Fibroblast of lung (primary cell): Measurements from ENCODE around the gene TMEM183A. TPM values are rescaled to one million over a fixed set of nuclear protein-coding genes. Genes with fewer than 3 reads are reported as not detected.
A peak's percentile ranks its signal among the peaks of the same experiment; 100 is the strongest.

Experiments used
- DNase-seq, 2 donors: peaks; one replicate each; pipeline versions ENCODE4 v3.0.0 to v3.0.0-alpha.2; 2010; ENCODE audit warnings: low read depth in 2 of 2
- H2AFZ ChIP-seq: 2 replicates; pipeline ENCODE4 v1.5.1; 2012; ENCODE audit warnings: low read length, control low read depth, inconsistent platforms
- H3K27ac ChIP-seq: 2 replicates; pipeline ENCODE4 v1.5.1; 2011; ENCODE audit warnings: low read length, control low read depth; ENCODE audit not compliant: insufficient read depth
- H3K27me3 ChIP-seq: 2 replicates; pipeline ENCODE4 v1.5.1; 2011; ENCODE audit warnings: mild to moderate bottlenecking, low read length; ENCODE audit not compliant: control insufficient read depth, insufficient read depth
- H3K36me3 ChIP-seq: 2 replicates; pipeline ENCODE4 v1.5.1; 2011; ENCODE audit warnings: low read length; ENCODE audit not compliant: control insufficient read depth, insufficient read depth
- H3K4me1 ChIP-seq: 2 replicates; pipeline ENCODE4 v1.5.1; 2011; ENCODE audit warnings: low read length; ENCODE audit not compliant: control insufficient read depth, insufficient read depth; ENCODE audit errors: extremely low read depth
- H3K4me2 ChIP-seq: 2 replicates; pipeline ENCODE4 v1.5.1; 2011; ENCODE audit warnings: low read length, control low read depth; ENCODE audit not compliant: insufficient read depth; ENCODE audit errors: extremely low read depth
- H3K4me3 ChIP-seq, 4 experiments: fragments of 200-600 bp in 1 of 4; sonication (generic) in 1 of 4; replicated peaks in 1 of 4; 2 replicates each; pipeline ENCODE4 v1.5.1; 2011 to 2016; ENCODE audit warnings: low read length in 4 of 4, low read depth in 3 of 4, mild to moderate bottlenecking in 3 of 4, control low read depth in 2 of 4, inconsistent platforms in 1 of 4, mixed read lengths in 1 of 4; ENCODE audit not compliant: insufficient read depth in 1 of 4; ENCODE audit errors: control extremely low read depth in 1 of 4
- H3K79me2 ChIP-seq: 2 replicates; pipeline ENCODE4 v1.5.1; 2012; ENCODE audit warnings: mild to moderate bottlenecking, low read length, inconsistent platforms; ENCODE audit not compliant: control insufficient read depth, insufficient read depth
- H3K9ac ChIP-seq: 2 replicates; pipeline ENCODE4 v1.5.1; 2011; ENCODE audit warnings: mild to moderate bottlenecking, low read length, control low read depth; ENCODE audit not compliant: insufficient read depth
- H3K9me3 ChIP-seq: 2 replicates; pipeline ENCODE4 v1.5.1; 2012; ENCODE audit warnings: low read depth, low read length; ENCODE audit not compliant: control insufficient read depth, insufficient read depth
- H4K20me1 ChIP-seq: 2 replicates; pipeline ENCODE4 v1.5.1; 2011; ENCODE audit warnings: low read length; ENCODE audit not compliant: control insufficient read depth, insufficient read depth; ENCODE audit errors: extremely low read depth
- CTCF ChIP-seq, 2 donors: IDR thresholded peaks in 1 of 2; conservative IDR thresholded peaks in 1 of 2; 1 replicate in 1 of 2; 2 replicates in 1 of 2; pipeline ENCODE4 v1.5.1; 2011 to 2012; ENCODE audit warnings: low read length in 2 of 2, control low read depth in 1 of 2, inconsistent platforms in 1 of 2, low read depth in 1 of 2, mild to moderate bottlenecking in 1 of 2
- EZH2 ChIP-seq: IDR thresholded peaks from 2 replicates; pipeline ENCODE4 v1.5.1; 2012; ENCODE audit warnings: low read length, control low read depth, mild to moderate bottlenecking; ENCODE audit errors: missing control alignments
- polyA plus RNA-seq, 2 donors: library from polyadenylated mRNA; depleted of rRNA in 1 of 2; stranded (reverse) in 1 of 2; unstranded in 1 of 2; fragments of >200 nt; gene quantifications; 2 replicates each; pipeline ENCODE4 v1.2.1, GENCODE V29; 2011 to 2012; ENCODE audit warnings: missing spikeins in 1 of 2
- total RNA-seq: library from RNA; depleted of rRNA; stranded (reverse); fragments of >200 nt; gene quantifications from 2 replicates; pipeline ENCODE4 v1.2.1, GENCODE V29; 2014

TMEM183A gene
- total and polyA plus RNA-seq, 2 donors (not counting 1 experiment from before 2014, with no cell fraction given) = 74.2 to 74.5 TPM

DNA sequence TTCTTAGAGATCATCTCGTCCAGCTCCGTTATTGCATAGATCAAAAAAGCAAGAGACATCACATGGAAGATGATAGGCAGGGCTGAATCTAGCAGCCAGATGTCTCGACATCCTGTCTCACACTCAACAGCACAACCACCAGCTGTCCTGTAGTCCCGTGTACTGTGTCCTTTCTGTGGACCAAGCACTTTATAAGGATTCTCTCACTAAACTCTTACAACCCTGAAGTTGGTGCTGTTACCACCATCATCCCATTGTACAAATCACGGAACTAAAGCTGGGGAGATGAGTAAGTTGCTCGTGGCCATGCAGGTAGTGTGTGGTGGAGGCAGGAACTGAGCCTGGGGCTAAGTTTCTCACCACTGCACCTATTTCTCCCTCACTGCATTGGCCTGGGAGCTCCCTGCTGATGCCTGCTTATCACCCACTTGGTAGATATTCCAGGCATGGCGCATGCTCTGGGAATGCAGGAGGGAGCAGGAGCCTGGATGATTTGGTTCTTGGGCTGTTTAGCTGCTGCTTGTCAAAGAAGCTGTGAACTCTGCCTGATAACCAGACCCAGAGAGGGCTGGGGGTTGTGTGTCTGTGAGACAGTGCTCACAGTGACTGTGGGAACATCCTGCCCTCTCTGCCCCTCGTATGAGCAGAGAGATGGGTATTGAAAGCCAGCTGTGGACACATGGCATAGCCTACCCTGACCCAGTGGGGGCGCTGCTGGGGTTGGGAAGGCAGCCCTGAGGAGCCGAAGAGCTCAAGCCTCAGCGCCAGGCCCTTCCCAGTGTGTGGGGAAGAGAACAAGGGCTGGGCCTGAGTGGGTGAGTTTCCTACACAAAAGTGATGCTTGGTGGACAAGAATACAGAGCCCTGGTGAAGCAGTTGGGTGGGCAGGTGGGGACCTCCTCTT, 32.7 kb downstream of the TMEM183A start:
- Histone ChIP-seq H3K79me2 (no peaks in the 10 kb centered on the region), H3K4me1 (peaks cover 19% of the 10 kb centered on the region), H3K9me3 (no peaks in the 10 kb centered on the region), H3K9ac (no peak overlapping the region), H3K4me2 (no peak overlapping the region), H4K20me1 (no peaks in the 10 kb centered on the region), H3K27me3 (no peaks in the 10 kb centered on the region), H3K27ac (no peak overlapping the region), H3K36me3 (no peaks in the 10 kb centered on the region), H2AFZ (no peak overlapping the region), H3K4me3 (no peak overlapping the region)
- no peak for DNase-seq
- TF ChIP-seq EZH2 (no peak), CTCF (conservative IDR thresholded peaks at IDR 0.05 in 1 of 2, IDR thresholded peaks at IDR 0.05 in 1 of 2; ENCODE audit: low read depth in 1 of 2, low read length in 2 of 2) (peak; percentile 17 to 29)

DNA sequence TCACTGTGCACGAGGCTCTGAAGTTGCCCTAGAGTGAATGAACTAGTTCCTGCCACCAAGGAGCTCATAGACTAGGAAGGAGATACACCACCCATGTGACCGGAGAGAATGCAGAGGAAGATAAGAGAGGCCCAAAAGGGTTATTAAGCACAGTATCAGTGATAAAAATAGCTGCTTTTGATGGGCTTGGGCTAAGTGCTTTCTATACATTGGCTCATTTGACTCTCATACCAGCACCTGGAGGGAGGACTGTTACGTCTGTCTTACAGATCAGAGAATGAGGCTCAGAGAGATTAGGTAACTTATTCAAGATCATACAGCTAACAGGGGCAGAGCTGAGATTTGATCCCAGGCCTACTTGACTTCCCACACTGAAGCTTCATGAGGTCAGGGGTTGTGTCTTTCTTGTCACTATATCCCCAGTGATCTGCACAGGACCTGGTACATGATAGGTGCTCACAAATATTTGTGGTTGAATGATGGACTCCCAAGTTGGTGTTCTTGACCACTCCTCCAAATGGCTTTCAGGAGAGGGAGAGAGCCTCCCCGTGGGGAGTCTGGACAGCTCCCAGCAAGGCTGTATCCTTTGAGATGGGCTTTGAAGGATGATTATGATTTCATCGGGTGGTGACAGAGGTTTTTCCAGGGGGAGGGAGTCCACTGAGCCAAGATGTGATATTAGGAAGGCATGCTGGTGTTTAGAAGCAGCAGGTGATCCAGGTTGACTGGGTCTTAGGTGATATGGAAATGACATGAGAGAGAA, 33.5 kb downstream of the TMEM183A start:
- Histone ChIP-seq H3K9ac (no peak overlapping the region), H4K20me1 (no peaks in the 10 kb centered on the region), H3K79me2 (no peaks in the 10 kb centered on the region)

More for the DNA sequence above, 33.5 kb downstream of the TMEM183A start:
- TF ChIP-seq EZH2 (no peak), CTCF (conservative IDR thresholded peaks at IDR 0.05 in 1 of 2, IDR thresholded peaks at IDR 0.05 in 1 of 2; ENCODE audit: low read depth in 1 of 2, low read length in 2 of 2) (no peak)
- Histone ChIP-seq H3K36me3 (no peaks in the 10 kb centered on the region), H2AFZ (no peak overlapping the region), H3K9me3 (no peaks in the 10 kb centered on the region), H3K4me2 (no peak overlapping the region), H3K27ac (no peak overlapping the region), H3K27me3 (no peaks in the 10 kb centered on the region), H3K4me1 (peaks cover 19% of the 10 kb centered on the region), H3K4me3 (no peak overlapping the region)
- no peak for DNase-seq
